ENCODE data around the gene DNMBP. TPM values are rescaled to one million over a fixed set of nuclear protein-coding genes. Genes with fewer than 3 reads are reported as not detected.

The DNMBP gene
- total and polyA plus RNA-seq, 2 of the 8 experiments (the other 6 are each of a cell fraction or from before 2014, with no cell fraction given): 19.1 to 26.4 TPM

DNA sequence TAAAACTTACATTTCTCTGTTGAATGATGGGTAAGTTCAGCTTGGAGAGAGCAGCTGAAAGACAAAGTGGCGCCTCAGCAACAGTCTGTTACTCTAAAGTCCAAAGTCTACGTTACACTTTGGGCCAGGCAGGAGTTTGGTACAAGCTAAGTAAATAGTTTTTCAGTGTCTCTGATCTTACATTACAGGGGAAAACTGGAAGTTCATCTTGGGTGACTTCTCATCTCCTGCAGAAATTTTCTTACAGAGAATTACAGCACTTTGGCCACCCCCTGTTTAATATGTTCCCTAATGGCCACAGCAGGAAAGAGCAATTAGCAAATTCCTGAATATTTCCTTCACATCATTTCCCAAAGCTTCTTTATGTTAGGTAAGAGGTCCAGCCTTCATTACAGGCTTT, 160.2 kb downstream of the DNMBP start (continued):
- TF ChIP-seq, protein P1, sequence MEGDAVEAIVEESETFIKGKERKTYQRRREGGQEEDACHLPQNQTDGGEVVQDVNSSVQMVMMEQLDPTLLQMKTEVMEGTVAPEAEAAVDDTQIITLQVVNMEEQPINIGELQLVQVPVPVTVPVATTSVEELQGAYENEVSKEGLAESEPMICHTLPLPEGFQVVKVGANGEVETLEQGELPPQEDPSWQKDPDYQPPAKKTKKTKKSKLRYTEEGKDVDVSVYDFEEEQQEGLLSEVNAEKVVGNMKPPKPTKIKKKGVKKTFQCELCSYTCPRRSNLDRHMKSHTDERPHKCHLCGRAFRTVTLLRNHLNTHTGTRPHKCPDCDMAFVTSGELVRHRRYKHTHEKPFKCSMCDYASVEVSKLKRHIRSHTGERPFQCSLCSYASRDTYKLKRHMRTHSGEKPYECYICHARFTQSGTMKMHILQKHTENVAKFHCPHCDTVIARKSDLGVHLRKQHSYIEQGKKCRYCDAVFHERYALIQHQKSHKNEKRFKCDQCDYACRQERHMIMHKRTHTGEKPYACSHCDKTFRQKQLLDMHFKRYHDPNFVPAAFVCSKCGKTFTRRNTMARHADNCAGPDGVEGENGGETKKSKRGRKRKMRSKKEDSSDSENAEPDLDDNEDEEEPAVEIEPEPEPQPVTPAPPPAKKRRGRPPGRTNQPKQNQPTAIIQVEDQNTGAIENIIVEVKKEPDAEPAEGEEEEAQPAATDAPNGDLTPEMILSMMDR (IDR thresholded peaks at IDR 0.05; ENCODE audit: control extremely low read depth in 1 of 3, insufficient read depth in 1 of 3, low read depth in 1 of 3, low read length in 3 of 3): no peak
- TF ChIP-seq SP2 (IDR thresholded peaks at IDR 0.05; ENCODE audit: low read length): no peak
- TF ChIP-seq POLR2AphosphoS5 (IDR thresholded peaks at IDR 0.05; ENCODE audit: low read depth, low read length): no peak

All from H1 (cell line).